Measurements from ENCODE around the gene PPP1R12B. TPM values are rescaled to one million over a fixed set of nuclear protein-coding genes. Genes with fewer than 3 reads are reported as not detected.

Gene PPP1R12B
- total RNA-seq, 2 experiments from 2014 or later: 13.0 to 14.1 TPM

GRCh38 chr1:202567738-202568137, 219.2 kb downstream of the PPP1R12B start:
- DNase-seq: no peak
- ChIA-PET CTCF (interaction anchor here (1.7 kb wide), 1 partner anchor 66 kb away, joined by 5 read pairs; no protein-coding TSS in a partner anchor), POLR2A (no interaction called here)
- ATAC-seq: no peak
- Mint-ChIP-seq H3K9me3 (no peaks in the 10 kb centered on the region), H3K4me3 (no peak overlapping the region), H3K4me1 (ENCODE audit: low read depth) (peaks cover 13% of the 10 kb centered on the region), H3K27ac (no peak overlapping the region), H3K27me3 (no peaks in the 10 kb centered on the region), H3K36me3 (ENCODE audit: low read depth) (peaks cover 4% of the 10 kb centered on the region)
- intact Hi-C loops (cut with micrococcal nuclease): no loop called here
- TF ChIP-seq CTCF (IDR thresholded peaks at IDR 0.05): no peak

- no peak for TF ChIP-seq CTCF (IDR thresholded peaks at IDR 0.05)
- CTCF ChIA-PET: interaction anchor here (1.1 to 1.7 kb wide), 2 partner anchors 19 to 67 kb away, joined by 3 to 5 read pairs; no protein-coding TSS in a partner anchor
Measured at GRCh38 chr1:202568410-202568809, 219.9 kb downstream of the PPP1R12B start.

GRCh38 chr1:202568826-202569225, 220.3 kb downstream of the PPP1R12B start:
- ATAC-seq (no peak), DNase-seq (no peak)
- H3K27ac Mint-ChIP-seq: no peak overlapping the region
- H3K9me3 Mint-ChIP-seq: no peaks in the 10 kb centered on the region
- peaks cover 5% of the 10 kb centered on the region for H3K36me3 Mint-ChIP-seq (ENCODE audit: low read depth)
- no peaks in the 10 kb centered on the region for H3K27me3 Mint-ChIP-seq
- H3K4me1 Mint-ChIP-seq (ENCODE audit: low read depth): peaks cover 13% of the 10 kb centered on the region
- CTCF ChIA-PET: interaction anchor here (1.1 to 1.7 kb wide), 2 partner anchors 18 to 68 kb away, joined by 3 to 5 read pairs; no protein-coding TSS in a partner anchor
- POLR2A ChIA-PET: no interaction called here
- H3K4me3 Mint-ChIP-seq: no peak overlapping the region
- no peak for TF ChIP-seq CTCF (IDR thresholded peaks at IDR 0.05)
- intact Hi-C loops (cut with micrococcal nuclease): no loop called here

More at GRCh38 chr1:202568410-202568809, 219.9 kb downstream of the PPP1R12B start:
- no peak overlapping the region for H3K4me3 Mint-ChIP-seq
- POLR2A ChIA-PET: no interaction called here
- no peaks in the 10 kb centered on the region for H3K9me3 Mint-ChIP-seq
- DNase-seq (no peak), ATAC-seq (no peak)
- no peaks in the 10 kb centered on the region for H3K27me3 Mint-ChIP-seq
- intact Hi-C loops (cut with micrococcal nuclease): no loop called here
- peaks cover 5% of the 10 kb centered on the region for H3K36me3 Mint-ChIP-seq (ENCODE audit: low read depth)
- H3K27ac Mint-ChIP-seq: no peak overlapping the region
- peaks cover 13% of the 10 kb centered on the region for H3K4me1 Mint-ChIP-seq (ENCODE audit: low read depth)

GRCh38 chr1:202569393-202570322, 221.2 kb downstream of the PPP1R12B start:
- Mint-ChIP-seq H3K27ac (no peak overlapping the region), H3K4me3 (no peak overlapping the region), H3K4me1 (ENCODE audit: low read depth) (peaks cover 13% of the 10 kb centered on the region), H3K9me3 (no peaks in the 10 kb centered on the region), H3K27me3 (no peaks in the 10 kb centered on the region), H3K36me3 (ENCODE audit: low read depth) (peaks cover 5% of the 10 kb centered on the region)
- intact Hi-C loops (cut with micrococcal nuclease): loop anchor here (5.0 to 10.0 kb wide), 2 partner anchors 75 to 227 kb away; partner anchors contain the start of gene UBE2T
- no peak for TF ChIP-seq CTCF (IDR thresholded peaks at IDR 0.05)
- DNase-seq: no peak
- ATAC-seq: no peak
- CTCF ChIA-PET: interaction anchor here (1.1 to 1.7 kb wide), 3 partner anchors 15 to 68 kb away, joined by 3 to 5 read pairs (median 3); no protein-coding TSS in a partner anchor
- POLR2A ChIA-PET: no interaction called here

Measured in activated CD8-positive, alpha-beta T cell treated with anti-CD3 and anti-CD28 coated beads for 36 hours (primary cell).